GDM1 (cell line): Measurements from ENCODE around the gene ZDHHC8.

Experiments used
- DNase-seq: peaks from one replicate; lab custom pipeline; 2025; lab: John Stamatoyannopoulos, UW

Gene ZDHHC8

GRCh38 chr22:20180640-20181039 lies 49.0 kb downstream of the ZDHHC8 start:
- DNase-seq: no peak

GRCh38 chr22:20181194-20181883 lies 49.7 kb downstream of the ZDHHC8 start:
- no peak for DNase-seq

- DNase-seq: no peak
Observed at GRCh38 chr22:20181884-20182236, 50.3 kb downstream of the ZDHHC8 start.

GRCh38 chr22:20182365-20182764 lies 50.8 kb downstream of the ZDHHC8 start:
- DNase-seq: no peak

- DNase-seq: no peak
Observed at GRCh38 chr22:20183101-20183500, 51.5 kb downstream of the ZDHHC8 start.

- DNase-seq: no peak
Observed at GRCh38 chr22:20183823-20184222, 52.2 kb downstream of the ZDHHC8 start.

- no peak for DNase-seq
Observed at GRCh38 chr22:20184501-20185165, 53.0 kb downstream of the ZDHHC8 start.

- DNase-seq: no peak
Observed at GRCh38 chr22:20185750-20186149, 54.1 kb downstream of the ZDHHC8 start.

- DNase-seq: no peak
Observed at GRCh38 chr22:20186183-20186870, 54.7 kb downstream of the ZDHHC8 start.

GRCh38 chr22:20186871-20187546 lies 55.4 kb downstream of the ZDHHC8 start:
- DNase-seq: no peak

- no peak for DNase-seq
Observed at GRCh38 chr22:20187777-20188566, 56.4 kb downstream of the ZDHHC8 start.

- no peak for DNase-seq
Observed at GRCh38 chr22:20188567-20188877, 56.9 kb downstream of the ZDHHC8 start.

GRCh38 chr22:20191000-20191515 lies 59.5 kb downstream of the ZDHHC8 start:
- DNase-seq: no peak

- no peak for DNase-seq
Observed at GRCh38 chr22:20191803-20192202, 60.2 kb downstream of the ZDHHC8 start.

GRCh38 chr22:20192293-20192971 lies 60.8 kb downstream of the ZDHHC8 start:
- no peak for DNase-seq

GRCh38 chr22:20192972-20193760 lies 61.6 kb downstream of the ZDHHC8 start:
- DNase-seq: no peak

GRCh38 chr22:20193761-20194494 lies 62.3 kb downstream of the ZDHHC8 start:
- no peak for DNase-seq

- no peak for DNase-seq
Observed at GRCh38 chr22:20194681-20195593, 63.3 kb downstream of the ZDHHC8 start.
